HepG2 (cell line): ENCODE measurements around the gene RAB40C. TPM values are rescaled to one million over a fixed set of nuclear protein-coding genes. Genes with fewer than 3 reads are reported as not detected.
A peak's percentile ranks its signal among the peaks of the same experiment; 100 is the strongest.

ENCODE experiments used
- CEBPG ChIP-seq: IDR thresholded peaks from 2 replicates; pipeline ENCODE4 v1.6.1; 2016
- EED ChIP-seq: sonication (generic); formaldehyde crosslinking; IDR thresholded peaks from 2 replicates; pipeline ENCODE4 v1.5.0; 2020; ENCODE audit warnings: mild to moderate bottlenecking, missing genetic modification reagents
- FOSL1 ChIP-seq: sonication (generic); formaldehyde crosslinking; IDR thresholded peaks from 2 replicates; pipeline ENCODE4 v1.9.0; 2021; ENCODE audit warnings: missing genetic modification reagents, borderline replicate concordance
- HOXA9 ChIP-seq: sonication (generic); formaldehyde crosslinking; IDR thresholded peaks from 2 replicates; pipeline ENCODE4 v1.8.1; 2022; ENCODE audit warnings: missing genetic modification reagents, mild to moderate bottlenecking, moderate library complexity, borderline replicate concordance
- IRF2 ChIP-seq: IDR thresholded peaks from 2 replicates; pipeline ENCODE4 v1.6.1; 2018; ENCODE audit warnings: missing genetic modification reagents, missing compliant biosample characterization
- KLF11 ChIP-seq: IDR thresholded peaks from 2 replicates; pipeline ENCODE4 v1.6.1; 2016; ENCODE audit warnings: missing compliant biosample characterization
- KLF15 ChIP-seq: sonication (generic); formaldehyde crosslinking; IDR thresholded peaks from 2 replicates; pipeline ENCODE4 v1.8.1; 2023; ENCODE audit warnings: borderline replicate concordance, mild to moderate bottlenecking, inconsistent platforms, missing genetic modification reagents, mixed read lengths
- MAFF ChIP-seq: IDR thresholded peaks from 2 replicates; pipeline ENCODE4 v1.6.1; 2011; ENCODE audit warnings: low read depth, low read length, improper control_type of control experiment
- MTF1 ChIP-seq: sonication (generic); formaldehyde crosslinking; IDR thresholded peaks from 2 replicates; pipeline ENCODE4 v1.5.0; 2020; ENCODE audit warnings: missing genetic modification reagents
- NFKBIZ ChIP-seq: IDR thresholded peaks from 2 replicates; pipeline ENCODE4 v1.6.1; 2018; ENCODE audit warnings: missing genetic modification reagents, missing compliant biosample characterization
- RFXANK ChIP-seq: IDR thresholded peaks from 2 replicates; pipeline ENCODE4 v1.6.1; 2016
- SMAD3 ChIP-seq: sonication (generic); formaldehyde crosslinking; IDR thresholded peaks from 2 replicates; pipeline ENCODE4 v1.4.0; 2020; ENCODE audit warnings: missing genetic modification reagents
- SNAPC2 ChIP-seq: sonication (generic); formaldehyde crosslinking; IDR thresholded peaks from 2 replicates; pipeline ENCODE4 v1.8.1; 2022; ENCODE audit warnings: mild to moderate bottlenecking, missing genetic modification reagents
- SPEN ChIP-seq: sonication (generic); formaldehyde crosslinking; IDR thresholded peaks from 2 replicates; pipeline ENCODE4 v1.5.1; 2020; ENCODE audit warnings: low read depth, mild to moderate bottlenecking, missing genetic modification reagents
- TBP ChIP-seq: sonication (generic); formaldehyde crosslinking; IDR thresholded peaks from 2 replicates; pipeline ENCODE4 v1.5.0; 2020; ENCODE audit warnings: missing genetic modification reagents
- TEF ChIP-seq: sonication (generic); formaldehyde crosslinking; IDR thresholded peaks from 2 replicates; pipeline ENCODE4 v1.5.0; 2020; ENCODE audit warnings: missing genetic modification reagents
- THAP7 ChIP-seq: sonication (generic); formaldehyde crosslinking; IDR thresholded peaks from 2 replicates; pipeline ENCODE4 v1.8.1; 2023; ENCODE audit warnings: mild to moderate bottlenecking, missing genetic modification reagents
- TSC22D2 ChIP-seq: sonication (generic); formaldehyde crosslinking; IDR thresholded peaks from 2 replicates; pipeline ENCODE4 v1.5.1; 2020; ENCODE audit warnings: missing genetic modification reagents, mild to moderate bottlenecking, borderline replicate concordance
- ZBTB3 ChIP-seq: sonication (generic); formaldehyde crosslinking; IDR thresholded peaks from 2 replicates; pipeline ENCODE4 v1.4.0; 2020; ENCODE audit warnings: low read depth, mild to moderate bottlenecking, moderate library complexity, missing genetic modification reagents, borderline replicate concordance
- ZC3H13 ChIP-seq: sonication (generic); formaldehyde crosslinking; IDR thresholded peaks from 2 replicates; pipeline ENCODE4 v1.8.1; 2023; ENCODE audit warnings: mild to moderate bottlenecking, missing genetic modification reagents, moderate library complexity
- ZFP1 ChIP-seq: IDR thresholded peaks from 2 replicates; pipeline ENCODE4 v1.6.1; 2016
- ZNF549 ChIP-seq: sonication (generic); formaldehyde crosslinking; IDR thresholded peaks from 2 replicates; pipeline ENCODE4 v1.5.0; 2020; ENCODE audit warnings: missing genetic modification reagents
- ZNF552 ChIP-seq: sonication (generic); formaldehyde crosslinking; IDR thresholded peaks from 2 replicates; pipeline ENCODE4 v1.9.0; 2022; ENCODE audit warnings: missing genetic modification reagents, mild to moderate bottlenecking, borderline replicate concordance
- ZNF775 ChIP-seq: sonication (generic); formaldehyde crosslinking; IDR thresholded peaks from 2 replicates; pipeline ENCODE4 v1.4.0; 2020; ENCODE audit warnings: missing genetic modification reagents, mild to moderate bottlenecking, moderate library complexity, borderline replicate concordance
- ZNF883 ChIP-seq: sonication (generic); formaldehyde crosslinking; IDR thresholded peaks from 2 replicates; pipeline ENCODE4 v1.5.1; 2020; ENCODE audit warnings: mild to moderate bottlenecking, missing genetic modification reagents; ENCODE audit errors: not compliant biosample characterization
- polyA plus RNA-seq, 8 experiments: library from polyadenylated mRNA; depleted of rRNA in 3 of 8; stranded (reverse) in 7 of 8; unstranded in 1 of 8; fragments of >200 nt; fragmentation: Illumina TruSeq in 4 of 8; extraction: Trizol in 4 of 8; gene quantifications; 2 replicates each; pipeline versions ENCODE4 v1.2.1 to v1.2.3, GENCODE V29; 2011 to 2016; ENCODE audit warnings: low read depth in 4 of 8, missing spikeins in 1 of 8, mixed read lengths in 1 of 8; ENCODE audit not compliant: insufficient read depth in 1 of 8
- total RNA-seq, 5 experiments: library from RNA; depleted of rRNA; stranded (reverse); fragments of >200 nt; fragmentation: Illumina TruSeq; extraction: Trizol; gene quantifications; 2 replicates each; pipeline ENCODE4 v1.2.3, GENCODE V29; 2016; ENCODE audit warnings: low read depth in 1 of 5
- TF ChIP-seq, protein P1 (sequence below): IDR thresholded peaks from 2 replicates; pipeline ENCODE4 v1.6.1; 2016; ENCODE audit warnings: mild to moderate bottlenecking
- TF ChIP-seq, protein P2 (sequence below): IDR thresholded peaks from 2 replicates; pipeline ENCODE4 v1.6.1; 2016; ENCODE audit warnings: low read depth

The RAB40C gene
- total and polyA plus RNA-seq, 2 of the 13 experiments (the other 11 are each of a cell fraction or from before 2014, with no cell fraction given), result 7.7 to 11.5 TPM

DNA sequence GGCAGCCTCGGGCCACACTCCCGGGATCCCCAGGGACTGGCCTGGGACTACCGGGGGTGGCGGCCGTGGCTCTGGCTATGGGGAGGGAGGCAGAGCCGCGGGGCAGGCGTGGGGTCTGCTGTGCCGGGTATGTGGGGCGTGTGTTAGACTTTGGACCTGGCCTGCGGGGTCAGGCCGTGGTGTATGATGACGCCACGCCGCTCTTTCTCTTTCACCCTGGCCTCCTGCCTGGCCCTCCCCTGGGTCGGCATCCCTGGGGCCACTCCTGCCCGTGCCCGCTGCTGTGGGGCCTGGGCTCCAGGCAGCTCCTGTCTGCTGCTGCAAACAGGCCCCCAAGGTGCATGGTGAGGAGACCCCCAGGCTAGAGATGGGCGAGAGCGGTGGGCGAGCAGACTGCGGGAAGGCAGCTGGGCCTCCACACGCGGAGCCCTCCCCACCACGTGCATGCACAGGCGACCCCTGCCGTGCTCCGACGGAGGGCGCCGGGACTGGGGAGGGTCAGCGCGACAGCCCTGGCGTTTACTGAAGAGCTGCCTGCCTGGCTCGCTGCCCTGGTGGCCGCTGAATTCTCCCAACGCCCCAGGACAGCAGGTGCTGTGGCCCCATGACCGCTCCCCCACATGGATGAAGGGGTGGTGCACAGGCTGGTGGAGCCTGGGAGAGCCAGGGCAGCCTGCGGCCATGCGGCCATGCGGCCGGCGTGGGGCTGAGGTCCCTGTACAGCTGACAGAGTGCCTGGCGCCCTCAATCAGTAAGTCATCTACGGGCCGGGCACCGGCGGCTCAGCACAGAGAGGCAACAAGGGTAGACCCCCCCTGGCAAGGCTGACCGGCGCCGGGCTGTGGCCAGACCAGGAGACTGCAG lies 46.3 kb upstream of the RAB40C start (continued):
- TF ChIP-seq SPEN (0 out of 2 replicates have a peak, but pooled peaks have one; percentile 21), ZNF552 (no peak), FOSL1 (no peak), ZBTB3 (no peak), EED (CRISPR knock-in tag) (no peak), NFKBIZ (no peak), ZNF775 (CRISPR knock-in tag) (no peak), MTF1 (CRISPR knock-in tag) (no peak), TEF (CRISPR knock-in tag) (no peak), TBP (no peak), ZC3H13 (CRISPR knock-in tag) (peak; percentile 74; the same call in 1 of the 2 replicates), TSC22D2 (CRISPR knock-in tag) (no peak), KLF15 (no peak), HOXA9 (CRISPR knock-in tag) (no peak), ZNF549 (CRISPR knock-in tag) (no peak), THAP7 (CRISPR knock-in tag) (no peak; the same call in 1 of the 2 replicates), SMAD3 (no peak), RFXANK (no peak), SNAPC2 (CRISPR knock-in tag) (no peak), ZFP1 (CRISPR knock-in tag) (no peak), IRF2 (CRISPR knock-in tag) (peak; percentile 12; the same call in 1 of the 2 replicates), ZNF883 (CRISPR knock-in tag) (no peak), CEBPG (CRISPR knock-in tag) (peak; percentile 29; the same call in 1 of the 2 replicates), KLF11 (CRISPR knock-in tag) (no peak), MAFF (no peak)
- TF ChIP-seq, protein P1, sequence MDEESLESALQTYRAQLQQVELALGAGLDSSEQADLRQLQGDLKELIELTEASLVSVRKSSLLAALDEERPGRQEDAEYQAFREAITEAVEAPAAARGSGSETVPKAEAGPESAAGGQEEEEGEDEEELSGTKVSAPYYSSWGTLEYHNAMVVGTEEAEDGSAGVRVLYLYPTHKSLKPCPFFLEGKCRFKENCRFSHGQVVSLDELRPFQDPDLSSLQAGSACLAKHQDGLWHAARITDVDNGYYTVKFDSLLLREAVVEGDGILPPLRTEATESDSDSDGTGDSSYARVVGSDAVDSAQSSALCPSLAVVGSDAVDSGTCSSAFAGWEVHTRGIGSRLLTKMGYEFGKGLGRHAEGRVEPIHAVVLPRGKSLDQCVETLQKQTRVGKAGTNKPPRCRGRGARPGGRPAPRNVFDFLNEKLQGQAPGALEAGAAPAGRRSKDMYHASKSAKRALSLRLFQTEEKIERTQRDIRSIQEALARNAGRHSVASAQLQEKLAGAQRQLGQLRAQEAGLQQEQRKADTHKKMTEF (CRISPR knock-in tag), result peak; percentile 65; the same call in 1 of the 2 replicates
- TF ChIP-seq, protein P2, sequence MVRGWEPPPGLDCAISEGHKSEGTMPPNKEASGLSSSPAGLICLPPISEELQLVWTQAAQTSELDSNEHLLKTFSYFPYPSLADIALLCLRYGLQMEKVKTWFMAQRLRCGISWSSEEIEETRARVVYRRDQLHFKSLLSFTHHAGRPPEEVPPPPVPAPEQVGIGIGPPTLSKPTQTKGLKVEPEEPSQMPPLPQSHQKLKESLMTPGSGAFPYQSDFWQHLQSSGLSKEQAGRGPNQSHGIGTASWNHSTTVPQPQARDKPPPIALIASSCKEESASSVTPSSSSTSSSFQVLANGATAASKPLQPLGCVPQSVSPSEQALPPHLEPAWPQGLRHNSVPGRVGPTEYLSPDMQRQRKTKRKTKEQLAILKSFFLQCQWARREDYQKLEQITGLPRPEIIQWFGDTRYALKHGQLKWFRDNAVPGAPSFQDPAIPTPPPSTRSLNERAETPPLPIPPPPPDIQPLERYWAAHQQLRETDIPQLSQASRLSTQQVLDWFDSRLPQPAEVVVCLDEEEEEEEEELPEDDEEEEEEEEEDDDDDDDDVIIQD, result no peak
